ENCODE results near the gene TCF3. TPM values are rescaled to one million over a fixed set of nuclear protein-coding genes. Genes with fewer than 3 reads are reported as not detected.

Gene TCF3
- total and polyA plus RNA-seq, 2 donors (not counting 1 experiment from before 2014, with no cell fraction given): 39.3 to 54.7 TPM

GRCh38 chr19:1626417-1627010 is 25.9 kb downstream of the TCF3 start:
- Histone ChIP-seq H4K20me1 (ENCODE audit: control insufficient read depth, extremely low read depth, insufficient read depth, low read length) (no peaks in the 10 kb centered on the region), H3K9me3 (ENCODE audit: control insufficient read depth, insufficient read depth, low read depth, low read length) (no peaks in the 10 kb centered on the region), H3K27ac (ENCODE audit: insufficient read depth, low read length) (no peak overlapping the region), H3K4me2 (ENCODE audit: extremely low read depth, insufficient read depth, low read length) (no peak overlapping the region), H3K36me3 (ENCODE audit: control insufficient read depth, insufficient read depth, low read length) (peaks cover 14% of the 10 kb centered on the region), H3K4me3 (replicated peaks in 1 of 4; ENCODE audit: control extremely low read depth in 1 of 4, insufficient read depth in 1 of 4, low read depth in 3 of 4, low read length in 4 of 4) (no peak overlapping the region), H3K79me2 (ENCODE audit: control insufficient read depth, insufficient read depth, low read length) (no peaks in the 10 kb centered on the region), H2AFZ (ENCODE audit: low read length) (no peak overlapping the region), H3K9ac (ENCODE audit: insufficient read depth, low read length) (no peak overlapping the region), H3K4me1 (ENCODE audit: control insufficient read depth, extremely low read depth, insufficient read depth, low read length) (no peaks in the 10 kb centered on the region), H3K27me3 (ENCODE audit: control insufficient read depth, insufficient read depth, low read length) (no peaks in the 10 kb centered on the region)
- DNase-seq (ENCODE audit: low read depth in 2 of 2): no peak
- TF ChIP-seq CTCF (conservative IDR thresholded peaks at IDR 0.05 in 1 of 2, IDR thresholded peaks at IDR 0.05 in 1 of 2; ENCODE audit: low read depth in 1 of 2, low read length in 2 of 2) (no peak), EZH2 (IDR thresholded peaks at IDR 0.05; ENCODE audit: low read length, missing control alignments) (no peak)

GRCh38 chr19:1624458-1624857 is 28.0 kb downstream of the TCF3 start:
- Histone ChIP-seq H3K4me2 (ENCODE audit: extremely low read depth, insufficient read depth, low read length) (no peak overlapping the region), H3K27ac (ENCODE audit: insufficient read depth, low read length) (no peak overlapping the region), H3K36me3 (ENCODE audit: control insufficient read depth, insufficient read depth, low read length) (peaks cover 13% of the 10 kb centered on the region), H3K9ac (ENCODE audit: insufficient read depth, low read length) (no peak overlapping the region), H3K79me2 (ENCODE audit: control insufficient read depth, insufficient read depth, low read length) (no peaks in the 10 kb centered on the region), H2AFZ (ENCODE audit: low read length) (no peak overlapping the region), H4K20me1 (ENCODE audit: control insufficient read depth, extremely low read depth, insufficient read depth, low read length) (no peaks in the 10 kb centered on the region), H3K27me3 (ENCODE audit: control insufficient read depth, insufficient read depth, low read length) (no peaks in the 10 kb centered on the region), H3K9me3 (ENCODE audit: control insufficient read depth, insufficient read depth, low read depth, low read length) (no peaks in the 10 kb centered on the region), H3K4me1 (ENCODE audit: control insufficient read depth, extremely low read depth, insufficient read depth, low read length) (no peaks in the 10 kb centered on the region), H3K4me3 (replicated peaks in 1 of 4; ENCODE audit: control extremely low read depth in 1 of 4, insufficient read depth in 1 of 4, low read depth in 3 of 4, low read length in 4 of 4) (no peak overlapping the region)
- TF ChIP-seq EZH2 (IDR thresholded peaks at IDR 0.05; ENCODE audit: low read length, missing control alignments): no peak
- TF ChIP-seq CTCF (conservative IDR thresholded peaks at IDR 0.05 in 1 of 2, IDR thresholded peaks at IDR 0.05 in 1 of 2; ENCODE audit: low read depth in 1 of 2, low read length in 2 of 2): peak; percentile 56 to 82
- DNase-seq (ENCODE audit: low read depth in 2 of 2): peak; percentile 43 to 57

- Histone ChIP-seq H3K4me3 (replicated peaks in 1 of 4; ENCODE audit: control extremely low read depth in 1 of 4, insufficient read depth in 1 of 4, low read depth in 3 of 4, low read length in 4 of 4) (no peak overlapping the region), H3K9ac (ENCODE audit: insufficient read depth, low read length) (no peak overlapping the region), H3K27me3 (ENCODE audit: control insufficient read depth, insufficient read depth, low read length) (no peaks in the 10 kb centered on the region), H3K4me1 (ENCODE audit: control insufficient read depth, extremely low read depth, insufficient read depth, low read length) (no peaks in the 10 kb centered on the region), H3K36me3 (ENCODE audit: control insufficient read depth, insufficient read depth, low read length) (peaks cover 22% of the 10 kb centered on the region), H3K4me2 (ENCODE audit: extremely low read depth, insufficient read depth, low read length) (no peak overlapping the region), H3K9me3 (ENCODE audit: control insufficient read depth, insufficient read depth, low read depth, low read length) (no peaks in the 10 kb centered on the region), H4K20me1 (ENCODE audit: control insufficient read depth, extremely low read depth, insufficient read depth, low read length) (no peaks in the 10 kb centered on the region), H3K79me2 (ENCODE audit: control insufficient read depth, insufficient read depth, low read length) (no peaks in the 10 kb centered on the region), H3K27ac (ENCODE audit: insufficient read depth, low read length) (no peak overlapping the region), H2AFZ (ENCODE audit: low read length) (no peak overlapping the region)
- DNase-seq (ENCODE audit: low read depth in 2 of 2): no peak
- no peak for TF ChIP-seq CTCF (conservative IDR thresholded peaks at IDR 0.05 in 1 of 2, IDR thresholded peaks at IDR 0.05 in 1 of 2; ENCODE audit: low read depth in 1 of 2, low read length in 2 of 2)
- TF ChIP-seq EZH2 (IDR thresholded peaks at IDR 0.05; ENCODE audit: low read length, missing control alignments): no peak
Measured at GRCh38 chr19:1622541-1622940, 29.9 kb downstream of the TCF3 start.
